ENCODE data around the gene EPB41. TPM values are rescaled to one million over a fixed set of nuclear protein-coding genes. Genes with fewer than 3 reads are reported as not detected.
"Not testable (repeated sequence)": the region's sequence is repeated elsewhere in the genome, so short reads cannot be mapped to it uniquely, and the experiment has no call there.

The EPB41 gene
- total RNA-seq, 4 donors from 2014 or later: 110 to 183 (median 126) TPM

GRCh38 chr1:29125788-29126187 is 211.4 kb downstream of the EPB41 start:
- H3K27me3 ChIP-seq: peaks cover 0 to 16% of the 10 kb centered on the region in 2 donors
- peaks cover 9 to 42% (median 27%) of the 10 kb centered on the region in 4 donors for H3K4me1 ChIP-seq
- peak overlapping the region in 1 of 4 donors; percentile 94 for H3K27ac ChIP-seq
- H3K9me3 ChIP-seq: no peaks in the 10 kb centered on the region
- no peak for DNase-seq
- H3K4me3 ChIP-seq: no peak overlapping the region
- TF ChIP-seq CTCF (IDR thresholded peaks at IDR 0.05) (no peak), POLR2A (IDR thresholded peaks at IDR 0.05) (no peak)
- H3K36me3 ChIP-seq: no peaks in the 10 kb centered on the region

- Histone ChIP-seq H3K9me3 (no peaks in the 10 kb centered on the region), H3K27ac (no peak overlapping the region), H3K4me1 (peaks cover 9 to 42% (median 25%) of the 10 kb centered on the region in 4 donors), H3K4me3 (no peak overlapping the region), H3K27me3 (peaks cover 0 to 16% of the 10 kb centered on the region in 2 donors), H3K36me3 (no peaks in the 10 kb centered on the region)
- no peak for DNase-seq
- TF ChIP-seq CTCF (IDR thresholded peaks at IDR 0.05) (no peak), POLR2A (IDR thresholded peaks at IDR 0.05) (no peak)
Measured at GRCh38 chr1:29126198-29126597, 211.8 kb downstream of the EPB41 start.

GRCh38 chr1:29128739-29129138 is 214.4 kb downstream of the EPB41 start:
- no peak for TF ChIP-seq CTCF (IDR thresholded peaks at IDR 0.05)
- no peak for TF ChIP-seq POLR2A (IDR thresholded peaks at IDR 0.05)
- H3K9me3 ChIP-seq: no peaks in the 10 kb centered on the region
- no peaks in the 10 kb centered on the region for H3K36me3 ChIP-seq
- H3K4me3 ChIP-seq: no peak overlapping the region
- DNase-seq: peak in 1 of 3 donors; percentile 54
- H3K27me3 ChIP-seq: peaks cover 0 to 13% of the 10 kb centered on the region in 2 donors
- no peak overlapping the region for H3K27ac ChIP-seq
- peaks cover 0 to 21% (median 4%) of the 10 kb centered on the region in 4 donors for H3K4me1 ChIP-seq

DNA sequence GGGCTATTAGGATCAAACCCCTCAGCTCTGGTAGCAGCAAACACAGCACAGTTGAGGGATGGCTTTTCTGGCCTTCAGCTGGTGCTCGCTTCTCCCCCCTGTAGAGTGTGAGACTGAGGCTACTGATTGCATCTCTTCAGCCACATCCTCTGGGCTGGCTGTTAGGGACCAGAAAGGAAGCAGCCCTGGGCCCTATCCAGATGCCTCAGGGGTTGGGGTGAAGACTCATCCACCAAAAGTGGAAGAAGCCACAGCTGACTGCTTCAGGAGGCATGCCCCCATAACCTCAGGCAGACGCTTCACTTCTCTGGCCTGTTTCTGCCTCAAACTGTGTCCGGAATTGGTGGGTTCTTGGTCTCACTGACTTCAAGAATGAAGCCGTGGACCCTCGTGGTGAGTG is 215.5 kb downstream of the EPB41 start:
- Histone ChIP-seq H3K4me3 (no peak overlapping the region), H3K27me3 (peaks cover 0 to under 1% of the 10 kb centered on the region in 2 donors), H3K9me3 (no peaks in the 10 kb centered on the region), H3K27ac (no peak overlapping the region), H3K36me3 (no peaks in the 10 kb centered on the region), H3K4me1 (peaks cover 0 to 9% (median under 1%) of the 10 kb centered on the region in 4 donors)
- TF ChIP-seq POLR2A (IDR thresholded peaks at IDR 0.05) (no peak), CTCF (IDR thresholded peaks at IDR 0.05) (no peak)
- no peak for DNase-seq

- not testable (repeated sequence) for H3K27me3 ChIP-seq, H3K4me3 ChIP-seq, H3K36me3 ChIP-seq, H3K9me3 ChIP-seq, DNase-seq, H3K4me1 ChIP-seq, H3K27ac ChIP-seq
Measured at GRCh38 chr1:29131056-29131455, 216.7 kb downstream of the EPB41 start.

DNA sequence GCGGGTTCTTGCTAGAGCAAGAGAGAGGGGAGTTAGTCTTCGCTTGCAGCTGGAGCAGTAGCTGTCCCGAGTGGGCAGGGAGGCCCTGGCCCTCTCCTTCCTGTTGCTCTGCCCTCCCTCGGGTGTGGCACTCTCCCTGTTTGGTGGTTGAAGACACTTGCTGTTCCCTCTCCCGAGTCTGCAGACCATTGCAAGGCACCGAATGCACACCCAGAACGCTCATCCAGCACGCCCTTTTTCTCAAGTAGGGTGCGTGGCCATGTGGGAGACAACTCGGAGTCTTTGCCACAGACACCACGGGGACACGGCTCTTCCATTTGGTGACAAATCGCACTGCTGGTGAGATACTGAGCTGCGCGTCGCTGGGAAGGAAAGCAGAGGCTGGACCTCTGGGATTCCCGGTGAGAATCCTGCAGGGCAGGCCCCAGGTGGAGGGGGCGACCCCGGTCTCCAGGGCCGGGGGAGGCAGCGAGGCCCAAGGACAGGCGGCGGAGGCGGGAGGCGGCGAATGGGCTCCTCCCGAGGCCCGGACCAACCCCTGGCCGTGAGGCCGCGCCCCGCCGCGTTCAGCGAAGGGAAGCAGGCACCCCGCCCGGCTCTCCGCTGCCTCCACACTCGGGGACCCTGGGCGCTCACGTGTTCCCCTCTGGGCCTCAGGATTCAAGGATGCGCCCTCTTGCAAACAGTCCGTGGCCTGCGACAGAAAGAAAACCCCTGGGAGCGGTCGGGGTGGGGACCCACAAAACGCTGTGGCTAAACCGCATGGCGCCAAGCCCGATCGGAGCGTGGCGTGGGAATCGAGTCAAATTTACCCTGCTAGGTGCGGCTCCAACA is 219.7 kb downstream of the EPB41 start:
- no peaks in the 10 kb centered on the region for H3K4me1 ChIP-seq
- H3K36me3 ChIP-seq: no peaks in the 10 kb centered on the region
- H3K9me3 ChIP-seq: no peaks in the 10 kb centered on the region
- TF ChIP-seq POLR2A (IDR thresholded peaks at IDR 0.05): no peak
- no peak for TF ChIP-seq CTCF (IDR thresholded peaks at IDR 0.05)
- no peak overlapping the region for H3K27ac ChIP-seq
- no peak overlapping the region for H3K4me3 ChIP-seq
- no peaks in the 10 kb centered on the region for H3K27me3 ChIP-seq
- DNase-seq: no peak

Measured in Peyer's patch (tissue), 4 donors.